GM12874 (cell line): ENCODE data around the gene SLC16A13.

Experiments used
- CTCF ChIP-seq: IDR thresholded peaks from 2 replicates; pipeline ENCODE4 v1.5.1; 2011; ENCODE audit warnings: low read depth, mild to moderate bottlenecking, control low read depth, low read length, moderate library complexity; ENCODE audit not compliant: insufficient read depth

Gene SLC16A13

GRCh38 chr17:7035591-7036368, at the start of gene SLC16A13:
TSS of gene SLC16A13 (plus strand) at chr17:7036015. CDS start at chr17:7036383, 368 bp downstream.
- no peak for TF ChIP-seq CTCF

- no peak for TF ChIP-seq CTCF
These were observed 49.1 kb upstream of the SLC16A13 start for GRCh38 chr17:6986676-6987075.

- no peak for TF ChIP-seq CTCF
These were observed 46.0 kb upstream of the SLC16A13 start for GRCh38 chr17:6989779-6990178.

GRCh38 chr17:6994118-6994598, 41.7 kb upstream of the SLC16A13 start:
- TF ChIP-seq CTCF = no peak

- no peak for TF ChIP-seq CTCF
These were observed 41.1 kb upstream of the SLC16A13 start for GRCh38 chr17:6994666-6995256.

GRCh38 chr17:6995500-6996255, 40.1 kb upstream of the SLC16A13 start, which contains the start of gene ALOX12:
TSS of gene ALOX12 (plus strand) at chr17:6996049. CDS start at chr17:6996118, 69 bp downstream.
- no peak for TF ChIP-seq CTCF

- TF ChIP-seq CTCF = no peak
These were observed 39.4 kb upstream of the SLC16A13 start for GRCh38 chr17:6996256-6997011.
